Smooth muscle cell (in vitro differentiated cells): Measurements from ENCODE around the gene CRYBA2. TPM values are rescaled to one million over a fixed set of nuclear protein-coding genes. Genes with fewer than 3 reads are reported as not detected.

Experiments used
- DNase-seq: peaks from one replicate; lab custom pipeline; 2025; ENCODE audit not compliant: unreplicated experiment; lab: John Stamatoyannopoulos, UW
- H2AFZ ChIP-seq: fragments of 200-600 bp; sonication (generic); 2 replicates; pipeline ENCODE4 v1.6.0; 2016; ENCODE audit warnings: antibody characterized with exemption, low read depth, mild to moderate bottlenecking
- H3F3A ChIP-seq: fragments of 200-600 bp; sonication (generic); 2 replicates; pipeline ENCODE4 v1.6.0; 2017; ENCODE audit warnings: antibody characterized with exemption, low read depth
- H3K27ac ChIP-seq: fragments of 200-600 bp; sonication (generic); 2 replicates; pipeline ENCODE4 v1.5.1; 2016; ENCODE audit warnings: low read depth, mild to moderate bottlenecking
- H3K27me3 ChIP-seq: fragments of 200-600 bp; sonication (generic); 2 replicates; pipeline ENCODE4 v1.6.1; 2016; ENCODE audit warnings: low read depth, mild to moderate bottlenecking
- H3K36me3 ChIP-seq: fragments of 200-600 bp; sonication (generic); 2 replicates; pipeline ENCODE4 v1.5.1; 2016; ENCODE audit warnings: low read depth
- H3K4me1 ChIP-seq: fragments of 200-600 bp; sonication (generic); 2 replicates; pipeline ENCODE4 v1.5.1; 2016; ENCODE audit warnings: low read depth
- H3K4me2 ChIP-seq: fragments of 200-600 bp; sonication (generic); 2 replicates; pipeline ENCODE4 v1.6.0; 2016; ENCODE audit warnings: mild to moderate bottlenecking
- H3K4me3 ChIP-seq: fragments of 200-600 bp; sonication (generic); 2 replicates; pipeline ENCODE4 v1.5.1; 2016; ENCODE audit warnings: mild to moderate bottlenecking
- H3K79me2 ChIP-seq: fragments of 200-600 bp; sonication (generic); 2 replicates; pipeline ENCODE4 v1.6.0; 2016; ENCODE audit warnings: low read depth, mild to moderate bottlenecking
- H3K9ac ChIP-seq: fragments of 200-600 bp; sonication (generic); 2 replicates; pipeline ENCODE4 v1.6.0; 2016; ENCODE audit warnings: low read depth
- H3K9me3 ChIP-seq: fragments of 200-600 bp; sonication (generic); replicated peaks from 2 replicates; pipeline ENCODE4 v1.5.1; 2016; ENCODE audit warnings: low read depth
- H4K20me1 ChIP-seq: fragments of 200-600 bp; sonication (generic); 2 replicates; pipeline ENCODE4 v1.6.0; 2016; ENCODE audit warnings: low read depth
- WGBS: methylation state at CpG from one replicate; pipeline ENCODE4 v1.1.7; 2016; ENCODE audit warnings: low lambda C conversion rate; 5-methylcytosine and 5-hydroxymethylcytosine counted together
- polyA plus RNA-seq: library from polyadenylated mRNA; unstranded; fragments of >200 nt; fragmentation: Nextera tagmentation; extraction: Ambion mirVana; gene quantifications from 2 replicates; pipeline ENCODE4 v1.2.1, GENCODE V29; 2016
- total RNA-seq: library from RNA; depleted of rRNA; stranded (reverse); fragments of >200 nt; gene quantifications from 2 replicates; pipeline ENCODE4 v1.2.3, GENCODE V29; 2014
- TF ChIP-seq, protein P1 (sequence below): fragments of 200-600 bp; sonication (generic); IDR thresholded peaks from 2 replicates; pipeline ENCODE4 v1.5.1; 2017; ENCODE audit warnings: borderline replicate concordance, mild to moderate bottlenecking, antibody characterized with exemption; ENCODE audit not compliant: insufficient read depth, poor library complexity, severe bottlenecking

The CRYBA2 gene
- total and polyA plus RNA-seq, 2 experiments from 2014 or later, result not detected

DNA sequence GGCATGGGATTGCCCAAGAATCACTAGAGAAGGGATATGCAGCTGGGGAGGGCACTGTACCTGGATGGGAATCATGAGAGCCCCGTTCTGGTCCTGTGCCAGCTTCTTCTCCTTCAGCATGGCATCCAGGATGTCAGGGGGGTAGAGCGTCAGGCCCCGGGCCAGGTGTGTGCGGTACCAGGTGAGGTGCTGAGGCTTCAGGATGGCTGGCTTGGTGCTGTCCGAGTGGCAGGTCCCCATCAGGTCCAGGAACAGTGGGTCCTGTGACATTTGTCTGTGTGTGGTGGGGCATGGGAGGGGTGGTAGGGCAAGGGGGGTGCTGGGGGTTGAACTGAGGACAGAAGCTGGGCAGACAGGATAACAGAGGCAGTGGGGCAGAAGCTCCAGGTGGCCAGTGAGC, 34.9 kb upstream of the CRYBA2 start:
- Histone ChIP-seq H3K9me3 (no peaks in the 10 kb centered on the region), H3K4me1 (no peaks in the 10 kb centered on the region), H3F3A (no peaks in the 10 kb centered on the region), H3K4me2 (no peak overlapping the region), H3K9ac (no peak overlapping the region), H2AFZ (no peak overlapping the region), H3K27me3 (peaks cover 25% of the 10 kb centered on the region), H3K27ac (no peak overlapping the region), H3K4me3 (no peak overlapping the region), H3K36me3 (no peaks in the 10 kb centered on the region), H4K20me1 (no peaks in the 10 kb centered on the region), H3K79me2 (no peaks in the 10 kb centered on the region)
- TF ChIP-seq, protein P1, sequence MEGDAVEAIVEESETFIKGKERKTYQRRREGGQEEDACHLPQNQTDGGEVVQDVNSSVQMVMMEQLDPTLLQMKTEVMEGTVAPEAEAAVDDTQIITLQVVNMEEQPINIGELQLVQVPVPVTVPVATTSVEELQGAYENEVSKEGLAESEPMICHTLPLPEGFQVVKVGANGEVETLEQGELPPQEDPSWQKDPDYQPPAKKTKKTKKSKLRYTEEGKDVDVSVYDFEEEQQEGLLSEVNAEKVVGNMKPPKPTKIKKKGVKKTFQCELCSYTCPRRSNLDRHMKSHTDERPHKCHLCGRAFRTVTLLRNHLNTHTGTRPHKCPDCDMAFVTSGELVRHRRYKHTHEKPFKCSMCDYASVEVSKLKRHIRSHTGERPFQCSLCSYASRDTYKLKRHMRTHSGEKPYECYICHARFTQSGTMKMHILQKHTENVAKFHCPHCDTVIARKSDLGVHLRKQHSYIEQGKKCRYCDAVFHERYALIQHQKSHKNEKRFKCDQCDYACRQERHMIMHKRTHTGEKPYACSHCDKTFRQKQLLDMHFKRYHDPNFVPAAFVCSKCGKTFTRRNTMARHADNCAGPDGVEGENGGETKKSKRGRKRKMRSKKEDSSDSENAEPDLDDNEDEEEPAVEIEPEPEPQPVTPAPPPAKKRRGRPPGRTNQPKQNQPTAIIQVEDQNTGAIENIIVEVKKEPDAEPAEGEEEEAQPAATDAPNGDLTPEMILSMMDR, result no peak
- DNase-seq, result no peak
- WGBS, result 85% methylated on average over 5 of the region's 5 CpGs

DNA sequence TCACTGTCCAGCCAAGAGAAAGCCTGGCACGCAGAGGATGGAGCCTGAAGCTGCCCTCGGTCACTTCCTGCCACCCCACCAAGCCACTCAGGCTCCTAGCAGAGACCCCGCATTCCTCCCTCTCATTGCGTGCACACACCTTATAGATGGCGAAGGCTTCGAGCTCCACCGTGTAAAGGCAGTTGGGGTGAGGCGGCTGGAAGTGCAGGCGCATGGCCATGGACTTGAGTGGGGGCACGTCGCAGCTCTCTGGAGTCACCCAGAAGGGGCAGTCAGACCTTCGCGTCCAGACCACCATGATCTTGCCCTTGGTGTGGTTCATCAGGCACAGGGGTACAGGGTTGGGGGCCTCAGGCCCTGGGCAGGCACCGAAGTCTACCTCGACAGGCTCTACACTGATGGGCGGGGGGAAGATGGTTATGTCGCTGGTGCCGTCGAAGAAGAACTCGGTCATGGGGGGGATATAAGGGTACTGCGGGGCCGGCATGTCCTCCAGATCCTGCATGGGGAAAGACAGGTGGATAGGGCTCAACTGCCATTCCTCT, 34.4 kb upstream of the CRYBA2 start:
- TF ChIP-seq, protein P1, result no peak
- Histone ChIP-seq H3K4me2 (no peak overlapping the region), H3K79me2 (no peaks in the 10 kb centered on the region), H3K27me3 (peaks cover 19% of the 10 kb centered on the region), H3K9ac (no peak overlapping the region), H3K4me1 (no peaks in the 10 kb centered on the region), H3K36me3 (no peaks in the 10 kb centered on the region), H3K4me3 (no peak overlapping the region), H3F3A (no peaks in the 10 kb centered on the region), H2AFZ (no peak overlapping the region), H3K9me3 (no peaks in the 10 kb centered on the region), H3K27ac (no peak overlapping the region), H4K20me1 (no peaks in the 10 kb centered on the region)
- DNase-seq, result no peak
- WGBS, result 91% methylated on average over 22 of the region's 22 CpGs

DNA sequence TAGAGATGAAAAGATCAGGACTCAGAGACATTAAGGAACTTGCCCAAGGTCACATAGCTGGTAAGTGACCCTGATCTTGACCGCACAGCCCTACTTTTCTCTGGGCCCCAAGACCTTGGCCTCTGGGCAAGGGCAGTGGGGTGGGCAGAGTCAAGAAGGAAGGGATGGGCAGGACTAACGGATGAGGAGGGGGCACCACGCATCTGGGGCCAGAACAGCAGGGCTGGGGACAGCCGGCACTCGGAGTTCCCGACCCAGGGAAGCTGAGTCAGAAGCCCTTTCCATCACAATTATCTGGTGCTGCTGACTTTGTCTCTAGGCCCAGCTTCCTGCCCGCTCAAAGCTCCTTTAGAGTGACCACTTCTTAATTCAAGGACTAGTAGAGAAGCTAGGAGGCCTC, 33.7 kb upstream of the CRYBA2 start:
- H3K79me2 ChIP-seq, result no peaks in the 10 kb centered on the region
- H3K27ac ChIP-seq, result no peak overlapping the region
- no peaks in the 10 kb centered on the region for H3K4me1 ChIP-seq
- H2AFZ ChIP-seq, result no peak overlapping the region
- no peak overlapping the region for H3K9ac ChIP-seq
- no peak for DNase-seq
- H3K4me3 ChIP-seq, result no peak overlapping the region
- no peaks in the 10 kb centered on the region for H3K9me3 ChIP-seq
- TF ChIP-seq, protein P1, result no peak
- H4K20me1 ChIP-seq, result no peaks in the 10 kb centered on the region
- no peak overlapping the region for H3K4me2 ChIP-seq
- WGBS, result 73% methylated on average over 7 of the region's 7 CpGs
- no peaks in the 10 kb centered on the region for H3K36me3 ChIP-seq
- H3K27me3 ChIP-seq, result peaks cover 13% of the 10 kb centered on the region
- H3F3A ChIP-seq, result no peaks in the 10 kb centered on the region

DNA sequence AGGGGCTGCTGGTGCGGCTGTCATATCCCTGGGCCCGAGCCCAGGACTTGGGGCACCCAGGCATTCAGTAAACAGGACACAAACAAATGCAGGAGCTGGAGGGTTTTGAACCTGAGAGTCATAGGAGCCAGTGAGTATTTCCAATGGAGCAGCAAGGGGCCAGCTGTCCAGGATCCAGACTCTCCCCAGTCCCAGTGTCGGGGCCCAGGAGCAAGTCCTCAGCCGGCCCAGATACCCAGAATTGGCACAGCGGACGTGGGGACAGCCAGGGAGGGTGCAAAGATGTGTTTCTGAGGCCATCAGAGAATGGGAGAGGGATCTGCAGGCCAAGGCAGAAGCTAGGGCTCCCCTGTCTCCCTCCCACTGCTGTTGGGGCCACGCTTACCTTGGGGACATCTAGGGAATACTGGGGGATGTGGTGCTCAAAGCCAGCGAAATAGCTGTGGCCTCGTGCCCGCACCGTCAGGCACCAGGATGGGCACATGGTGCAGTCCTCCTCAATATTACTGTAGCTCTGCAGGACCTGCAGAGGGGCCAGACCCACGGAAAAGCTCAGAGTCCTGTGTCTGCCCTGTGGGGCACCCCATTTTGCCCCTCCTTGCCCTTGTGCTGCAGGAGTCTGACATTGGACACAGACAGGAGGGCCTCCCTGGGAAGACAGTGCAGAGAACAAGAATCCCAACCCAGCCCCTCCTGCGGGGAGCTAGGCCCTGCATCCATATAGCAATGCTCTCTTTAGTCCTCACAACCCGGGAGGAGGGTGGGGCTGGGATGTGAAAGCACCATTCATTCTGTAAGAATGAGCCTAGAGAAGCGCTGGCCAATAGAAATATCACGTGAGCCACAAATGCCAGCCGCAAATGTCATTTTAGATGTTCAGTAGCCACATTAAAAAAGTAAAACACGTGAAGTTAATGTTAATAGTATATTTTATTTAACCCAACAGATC, 32.7 kb upstream of the CRYBA2 start:
- Histone ChIP-seq H3K4me1 (no peaks in the 10 kb centered on the region), H4K20me1 (no peaks in the 10 kb centered on the region), H2AFZ (no peak overlapping the region), H3K9me3 (no peaks in the 10 kb centered on the region), H3K36me3 (no peaks in the 10 kb centered on the region), H3F3A (no peaks in the 10 kb centered on the region), H3K9ac (no peak overlapping the region), H3K79me2 (no peaks in the 10 kb centered on the region), H3K27me3 (peaks cover 14% of the 10 kb centered on the region), H3K4me3 (no peak overlapping the region), H3K4me2 (no peak overlapping the region), H3K27ac (no peak overlapping the region)
- 89% methylated on average over 18 of the region's 18 CpGs for WGBS
- TF ChIP-seq, protein P1, result no peak
- no peak for DNase-seq
